Astrocyte of the cerebellum (primary cell): ENCODE results near the gene PM20D1.
"Not testable (repeated sequence)": the region's sequence is repeated elsewhere in the genome, so short reads cannot be mapped to it uniquely, and the experiment has no call there.

Source experiments
- DNase-seq: peaks from one replicate; pipeline ENCODE4 v3.0.0-alpha.2; 2011; ENCODE audit warnings: low read depth
- H3K4me3 ChIP-seq: 2 replicates; pipeline ENCODE4 v1.5.1; 2011; ENCODE audit warnings: mild to moderate bottlenecking, low read depth, low read length, moderate library complexity
- in situ Hi-C: cut with HindIII; loops from 2 replicates; pipeline ENCODE4 v1.10.0; 2017; ENCODE audit warnings: low sequenced_read_pairs
- TF ChIP-seq, protein P1 (sequence below): IDR thresholded peaks from 2 replicates; pipeline ENCODE4 v1.5.1; 2012; ENCODE audit warnings: low read length, low read depth, moderate library complexity, mild to moderate bottlenecking; ENCODE audit errors: missing control alignments

The PM20D1 gene

DNA sequence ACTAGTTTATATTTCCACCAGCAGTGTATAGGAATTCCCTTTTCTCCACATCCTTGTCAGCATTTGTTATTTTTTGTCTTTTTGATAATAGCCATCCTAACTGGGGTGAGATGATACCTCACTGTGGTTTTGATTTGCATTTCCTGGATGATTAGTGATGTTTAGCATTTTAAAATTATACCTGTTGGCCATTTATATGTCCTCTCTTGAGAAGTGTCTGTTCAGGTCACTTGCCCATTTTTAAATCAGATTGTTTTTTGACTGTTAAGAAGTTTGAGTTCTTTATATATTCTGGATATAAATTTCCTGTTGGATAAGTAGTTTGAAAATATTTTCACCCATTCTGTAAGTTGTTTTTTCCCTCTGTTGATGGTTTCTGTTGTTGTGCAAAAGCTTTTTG is 31.0 kb upstream of the PM20D1 start:
- in situ Hi-C loops = no loop called here
- no peak for DNase-seq
- TF ChIP-seq, protein P1, sequence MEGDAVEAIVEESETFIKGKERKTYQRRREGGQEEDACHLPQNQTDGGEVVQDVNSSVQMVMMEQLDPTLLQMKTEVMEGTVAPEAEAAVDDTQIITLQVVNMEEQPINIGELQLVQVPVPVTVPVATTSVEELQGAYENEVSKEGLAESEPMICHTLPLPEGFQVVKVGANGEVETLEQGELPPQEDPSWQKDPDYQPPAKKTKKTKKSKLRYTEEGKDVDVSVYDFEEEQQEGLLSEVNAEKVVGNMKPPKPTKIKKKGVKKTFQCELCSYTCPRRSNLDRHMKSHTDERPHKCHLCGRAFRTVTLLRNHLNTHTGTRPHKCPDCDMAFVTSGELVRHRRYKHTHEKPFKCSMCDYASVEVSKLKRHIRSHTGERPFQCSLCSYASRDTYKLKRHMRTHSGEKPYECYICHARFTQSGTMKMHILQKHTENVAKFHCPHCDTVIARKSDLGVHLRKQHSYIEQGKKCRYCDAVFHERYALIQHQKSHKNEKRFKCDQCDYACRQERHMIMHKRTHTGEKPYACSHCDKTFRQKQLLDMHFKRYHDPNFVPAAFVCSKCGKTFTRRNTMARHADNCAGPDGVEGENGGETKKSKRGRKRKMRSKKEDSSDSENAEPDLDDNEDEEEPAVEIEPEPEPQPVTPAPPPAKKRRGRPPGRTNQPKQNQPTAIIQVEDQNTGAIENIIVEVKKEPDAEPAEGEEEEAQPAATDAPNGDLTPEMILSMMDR = no peak
- H3K4me3 ChIP-seq = no peak overlapping the region

DNA sequence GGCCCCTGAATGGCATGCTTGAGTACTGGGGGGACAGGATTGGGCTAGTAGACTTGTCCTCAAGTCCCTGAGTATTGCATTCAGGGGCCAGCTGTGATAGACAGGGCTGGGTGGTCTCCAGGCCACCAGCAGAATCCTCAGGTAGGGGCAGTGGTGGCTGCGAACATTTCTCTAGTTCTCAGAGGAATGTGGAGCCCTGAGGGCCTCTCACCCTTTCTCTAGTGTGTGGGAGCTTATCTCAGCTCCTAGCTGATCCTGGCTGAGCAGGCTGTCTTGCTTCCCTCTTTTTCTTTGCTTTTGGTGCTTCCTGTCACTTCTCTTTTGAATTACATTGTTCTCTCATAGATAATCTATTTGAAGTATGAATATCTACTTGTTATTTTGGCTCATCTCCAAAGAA is 30.0 kb upstream of the PM20D1 start:
- no peak for DNase-seq
- in situ Hi-C loops = no loop called here
- TF ChIP-seq, protein P1 = no peak
- H3K4me3 ChIP-seq = no peak overlapping the region

DNA sequence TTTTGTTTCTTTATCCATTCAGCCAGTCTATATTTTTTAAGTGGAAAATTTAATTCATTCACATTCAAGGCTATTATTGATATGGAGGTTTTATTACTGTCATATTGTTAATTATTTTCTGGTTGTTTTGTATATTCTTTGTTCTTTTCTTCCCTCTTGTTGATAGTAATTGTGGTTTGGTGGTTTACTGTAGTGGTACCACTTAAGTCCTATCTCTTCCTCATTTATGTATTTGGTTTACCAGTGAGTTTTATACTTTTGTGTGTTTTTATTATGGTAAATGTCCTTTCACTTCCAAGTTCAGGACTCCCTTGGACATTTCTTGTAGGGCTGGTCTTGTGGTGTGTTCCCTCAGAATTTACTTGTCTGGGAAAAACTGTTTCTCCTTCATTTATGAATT is 28.1 kb upstream of the PM20D1 start:
- no peak for DNase-seq
- H3K4me3 ChIP-seq = no peak overlapping the region
- in situ Hi-C loops = no loop called here
- TF ChIP-seq, protein P1 = no peak

DNA sequence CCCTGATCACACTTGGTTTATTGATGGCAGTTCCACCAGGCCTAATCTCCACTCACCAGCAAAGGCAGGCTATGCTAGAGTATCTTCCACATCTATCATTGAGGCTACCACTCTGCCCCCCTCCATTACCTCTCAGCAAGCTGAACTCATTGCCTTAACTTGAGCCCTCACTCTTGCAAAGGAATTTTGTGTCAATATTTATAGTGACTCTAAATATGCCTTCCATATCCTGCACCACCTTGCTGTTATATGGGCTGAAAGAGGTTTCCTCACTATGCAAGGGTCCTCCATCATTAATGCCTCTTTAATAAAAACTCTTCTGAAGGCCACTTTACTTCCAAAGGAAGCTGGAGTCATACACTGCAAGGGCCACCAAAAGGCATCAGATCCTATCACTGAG is 23.2 kb upstream of the PM20D1 start:
- H3K4me3 ChIP-seq, in situ Hi-C loops, DNase-seq: not testable (repeated sequence)

DNA sequence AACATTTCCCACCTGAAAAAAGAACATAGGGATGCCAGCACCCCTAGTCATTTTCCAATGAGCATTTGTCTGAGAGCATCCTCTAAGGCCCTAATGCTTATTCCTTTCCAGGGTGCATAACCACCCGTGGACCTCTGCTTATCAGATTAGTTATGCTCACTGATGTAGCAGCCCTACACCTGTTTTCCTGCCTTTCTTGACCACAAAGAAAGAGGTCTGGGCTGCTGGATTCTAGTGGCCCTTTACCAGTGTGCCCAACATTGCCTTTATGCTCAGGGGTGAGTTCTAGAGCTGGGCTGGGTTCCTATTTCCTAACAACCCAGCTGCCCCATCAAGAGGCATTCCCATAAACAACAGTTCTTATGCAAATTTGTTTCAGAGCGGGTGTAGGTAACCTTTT is 20.3 kb upstream of the PM20D1 start:
- TF ChIP-seq, protein P1 = no peak
- in situ Hi-C loops = no loop called here
- H3K4me3 ChIP-seq = no peak overlapping the region
- no peak for DNase-seq

DNA sequence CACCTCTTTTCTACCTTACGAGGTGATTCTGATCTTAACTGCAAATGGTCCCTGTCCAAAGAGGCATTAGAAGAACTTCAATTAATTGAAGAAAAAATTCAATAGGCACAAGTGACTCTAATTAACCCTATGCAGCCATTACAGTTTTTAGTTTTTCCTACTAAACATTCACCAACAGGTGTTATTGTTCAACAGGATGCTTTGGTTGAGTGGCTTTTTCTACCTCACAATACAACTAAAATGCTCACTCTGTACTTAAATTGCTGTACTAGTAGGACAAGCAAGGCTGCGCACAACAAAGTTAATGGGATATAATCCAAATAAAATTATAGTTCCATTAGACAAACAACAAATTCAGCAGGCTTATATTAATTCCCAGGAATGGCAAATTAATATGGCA is 11.6 kb upstream of the PM20D1 start:
- TF ChIP-seq, protein P1 = no peak
- DNase-seq = no peak
- in situ Hi-C loops = loop anchor here (5.0 kb wide), 1 partner anchor 54 kb away; no protein-coding TSS in a partner anchor
- no peak overlapping the region for H3K4me3 ChIP-seq

DNA sequence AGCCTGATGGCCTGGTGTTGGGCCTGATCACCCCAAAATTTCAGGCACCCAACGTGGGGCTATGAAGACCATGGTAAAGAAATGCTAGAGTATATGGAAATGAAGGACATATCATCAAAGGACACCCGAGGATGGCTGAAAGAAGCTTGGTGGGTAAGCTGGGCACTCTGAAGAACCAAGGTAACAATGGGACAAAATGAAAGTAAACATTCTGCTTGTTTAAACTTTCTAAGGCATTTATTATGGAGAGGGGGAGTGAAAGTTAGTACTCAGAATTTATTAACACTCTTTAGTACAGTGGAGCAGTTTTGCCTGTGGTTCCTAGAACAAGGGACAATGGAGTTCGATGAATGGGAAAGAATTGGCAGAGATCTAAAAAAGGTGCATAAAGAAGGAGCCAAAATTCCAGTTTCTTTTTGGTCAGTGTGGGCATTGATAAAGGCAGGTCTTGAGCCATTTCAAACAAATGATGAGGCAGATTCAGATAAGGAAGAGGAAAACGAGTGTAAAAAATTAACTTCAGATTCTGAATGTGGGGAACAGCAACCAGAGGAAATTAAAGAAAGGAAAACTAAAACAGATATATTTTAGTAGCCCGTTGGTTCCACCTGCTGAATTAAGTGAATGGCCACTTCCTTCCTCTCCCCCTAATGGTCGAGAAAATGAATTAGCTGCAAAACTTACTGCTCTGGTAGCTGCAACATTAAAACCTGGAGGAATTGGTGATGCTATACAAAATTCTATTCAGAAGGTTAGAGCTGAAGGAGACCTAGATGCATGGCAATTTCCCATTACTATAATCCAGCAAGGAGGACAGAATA is 8.4 kb upstream of the PM20D1 start:
- DNase-seq = no peak
- H3K4me3 ChIP-seq = no peak overlapping the region
- in situ Hi-C loops = no loop called here
- TF ChIP-seq, protein P1 = no peak

DNA sequence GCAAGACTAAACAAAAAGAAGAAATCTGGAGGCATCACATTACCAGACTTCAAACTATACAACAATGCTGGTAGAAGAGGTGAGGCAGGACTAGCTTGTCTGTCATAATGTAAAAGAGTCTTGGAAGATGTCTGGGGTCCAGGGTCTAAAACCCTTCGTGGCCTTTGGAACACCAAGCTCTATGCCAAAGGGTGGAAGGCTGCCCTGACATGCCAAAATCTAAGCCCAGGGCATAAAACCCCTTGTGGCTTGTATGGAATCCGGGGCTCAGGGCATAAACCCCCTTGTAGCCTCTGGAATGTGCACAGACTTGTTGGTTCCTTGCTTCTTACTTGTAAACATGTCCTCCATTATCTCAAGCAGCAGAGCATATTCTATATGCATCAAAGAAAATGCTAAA is 7.6 kb upstream of the PM20D1 start:
- in situ Hi-C loops, H3K4me3 ChIP-seq, DNase-seq: not testable (repeated sequence)
